Endothelial cell (in vitro differentiated cells): Measurements from ENCODE around the gene ARHGEF4. TPM values are rescaled to one million over a fixed set of nuclear protein-coding genes. Genes with fewer than 3 reads are reported as not detected.

Source experiments
- DNase-seq: peaks from one replicate; pipeline ENCODE4 v3.0.0; 2021; ENCODE audit warnings: low spot score
- H3K27ac Mint-ChIP-seq: one replicate; pipeline ENCODE4 v1.8.0; 2021; ENCODE audit warnings: mixed read lengths, inconsistent platforms; ENCODE audit not compliant: unreplicated experiment
- H3K27me3 Mint-ChIP-seq: one replicate; pipeline ENCODE4 v1.8.0; 2021; ENCODE audit warnings: mild to moderate bottlenecking, moderate library complexity, mixed read lengths, inconsistent platforms; ENCODE audit not compliant: unreplicated experiment
- H3K36me3 Mint-ChIP-seq: one replicate; pipeline ENCODE4 v1.8.0; 2021; ENCODE audit warnings: mild to moderate bottlenecking, low read depth, mixed read lengths, inconsistent platforms; ENCODE audit not compliant: unreplicated experiment
- H3K4me1 Mint-ChIP-seq: one replicate; pipeline ENCODE4 v1.8.0; 2021; ENCODE audit warnings: mild to moderate bottlenecking, mixed read lengths, inconsistent platforms; ENCODE audit not compliant: unreplicated experiment
- H3K4me3 Mint-ChIP-seq: one replicate; pipeline ENCODE4 v1.8.0; 2021; ENCODE audit warnings: mild to moderate bottlenecking, mixed read lengths, inconsistent platforms; ENCODE audit not compliant: unreplicated experiment
- H3K9me3 Mint-ChIP-seq: one replicate; pipeline ENCODE4 v1.8.0; 2021; ENCODE audit warnings: mixed read lengths, inconsistent platforms; ENCODE audit not compliant: unreplicated experiment
- CTCF ChIP-seq: fragments of 200-600 bp; sonication (generic); IDR thresholded peaks from one replicate; pipeline ENCODE4 v1.5.0; 2021; ENCODE audit warnings: antibody characterized with exemption; ENCODE audit not compliant: unreplicated experiment
- total RNA-seq: library from RNA; stranded (reverse); fragmentation: NEBNext Ultra II Directional; extraction: Animal tissue kit (Norgen Biotek cat#: 25700); gene quantifications from one replicate; pipeline ENCODE4 v1.2.1, GENCODE V29; 2021; ENCODE audit not compliant: unreplicated experiment

Gene ARHGEF4
- total RNA-seq, 1 donor from 2014 or later, result 10.3 TPM

- Mint-ChIP-seq H3K27me3 (no peaks in the 10 kb centered on the region), H3K4me1 (no peaks in the 10 kb centered on the region), H3K36me3 (no peaks in the 10 kb centered on the region), H3K9me3 (no peaks in the 10 kb centered on the region), H3K27ac (no peak overlapping the region), H3K4me3 (no peak overlapping the region)
- DNase-seq, result no peak
- no peak for TF ChIP-seq CTCF
These were observed 16.7 kb downstream of the ARHGEF4 start for GRCh38 chr2:130853391-130853790.

- no peak for TF ChIP-seq CTCF
- Mint-ChIP-seq H3K4me1 (no peaks in the 10 kb centered on the region), H3K27ac (no peak overlapping the region), H3K4me3 (no peak overlapping the region), H3K9me3 (no peaks in the 10 kb centered on the region), H3K36me3 (no peaks in the 10 kb centered on the region), H3K27me3 (no peaks in the 10 kb centered on the region)
- DNase-seq, result no peak
These were observed 17.6 kb downstream of the ARHGEF4 start for GRCh38 chr2:130854301-130854700.

- TF ChIP-seq CTCF, result no peak
- DNase-seq, result no peak
- no peak overlapping the region for H3K27ac Mint-ChIP-seq
- no peaks in the 10 kb centered on the region for H3K36me3 Mint-ChIP-seq
- no peak overlapping the region for H3K4me3 Mint-ChIP-seq
- H3K27me3 Mint-ChIP-seq, result peaks cover 3% of the 10 kb centered on the region
- H3K9me3 Mint-ChIP-seq, result no peaks in the 10 kb centered on the region
- no peaks in the 10 kb centered on the region for H3K4me1 Mint-ChIP-seq
These were observed 28.4 kb downstream of the ARHGEF4 start for GRCh38 chr2:130864830-130865800.

- Mint-ChIP-seq H3K27ac (no peak overlapping the region), H3K4me1 (no peaks in the 10 kb centered on the region), H3K9me3 (no peaks in the 10 kb centered on the region), H3K4me3 (no peak overlapping the region), H3K27me3 (peaks cover 8% of the 10 kb centered on the region), H3K36me3 (no peaks in the 10 kb centered on the region)
- TF ChIP-seq CTCF, result no peak
- no peak for DNase-seq
These were observed 32.9 kb downstream of the ARHGEF4 start for GRCh38 chr2:130869441-130870160.

- DNase-seq, result no peak
- Mint-ChIP-seq H3K36me3 (no peaks in the 10 kb centered on the region), H3K4me3 (no peak overlapping the region), H3K27ac (no peak overlapping the region), H3K4me1 (no peaks in the 10 kb centered on the region), H3K9me3 (no peaks in the 10 kb centered on the region), H3K27me3 (peaks cover 8% of the 10 kb centered on the region)
- TF ChIP-seq CTCF, result no peak
These were observed 33.4 kb downstream of the ARHGEF4 start for GRCh38 chr2:130870161-130870485.
